ENCODE data around the gene CLPTM1L. TPM values are rescaled to one million over a fixed set of nuclear protein-coding genes. Genes with fewer than 3 reads are reported as not detected.

The CLPTM1L gene
- total RNA-seq, 2 donors from 2014 or later: 117 to 155 TPM

GRCh38 chr5:1315709-1316587, 29.0 kb downstream of the CLPTM1L start:
- TF ChIP-seq CTCF (IDR thresholded peaks at IDR 0.05): no peak
- no peak overlapping the region for H3K27ac ChIP-seq
- H3K4me3 ChIP-seq: no peak overlapping the region
- DNase-seq (ENCODE audit: low spot score) (no peak), ATAC-seq (ENCODE audit: insufficient number of reproducible peaks, low FRiP score, low read depth) (no peak)
- peaks cover 29% of the 10 kb centered on the region for H3K36me3 ChIP-seq
- H3K9me3 ChIP-seq: no peaks in the 10 kb centered on the region
- H3K4me1 ChIP-seq (ENCODE audit: control insufficient read depth in 1 of 2, low read depth in 2 of 2): peaks cover 0 to 8% of the 10 kb centered on the region in 2 donors
- no peaks in the 10 kb centered on the region for H3K27me3 ChIP-seq (replicated peaks; ENCODE audit: insufficient read depth)

GRCh38 chr5:1315018-1315708, 29.7 kb downstream of the CLPTM1L start:
- DNase-seq (ENCODE audit: low spot score): no peak
- no peak for TF ChIP-seq CTCF (IDR thresholded peaks at IDR 0.05)
- Histone ChIP-seq H3K27me3 (replicated peaks; ENCODE audit: insufficient read depth) (no peaks in the 10 kb centered on the region), H3K27ac (no peak overlapping the region), H3K36me3 (peaks cover 21% of the 10 kb centered on the region), H3K4me3 (no peak overlapping the region), H3K9me3 (no peaks in the 10 kb centered on the region), H3K4me1 (ENCODE audit: control insufficient read depth in 1 of 2, low read depth in 2 of 2) (peaks cover 0 to 8% of the 10 kb centered on the region in 2 donors)
- ATAC-seq (ENCODE audit: insufficient number of reproducible peaks, low FRiP score, low read depth): no peak

- H3K4me3 ChIP-seq: no peak overlapping the region
- no peak for DNase-seq (ENCODE audit: low spot score)
- H3K27ac ChIP-seq: no peak overlapping the region
- no peak for TF ChIP-seq CTCF (IDR thresholded peaks at IDR 0.05)
- no peaks in the 10 kb centered on the region for H3K27me3 ChIP-seq (replicated peaks; ENCODE audit: insufficient read depth)
- ATAC-seq (ENCODE audit: insufficient number of reproducible peaks, low FRiP score, low read depth): no peak
- H3K36me3 ChIP-seq: peaks cover 15% of the 10 kb centered on the region
- peaks cover 0 to 8% of the 10 kb centered on the region in 2 donors for H3K4me1 ChIP-seq (ENCODE audit: control insufficient read depth in 1 of 2, low read depth in 2 of 2)
- H3K9me3 ChIP-seq: no peaks in the 10 kb centered on the region
These were observed 30.3 kb downstream of the CLPTM1L start for GRCh38 chr5:1314564-1314982.

- Histone ChIP-seq H3K4me3 (no peak overlapping the region), H3K36me3 (peaks cover 4% of the 10 kb centered on the region), H3K27ac (no peak overlapping the region), H3K4me1 (ENCODE audit: control insufficient read depth in 1 of 2, low read depth in 2 of 2) (peaks cover 0 to 8% of the 10 kb centered on the region in 2 donors), H3K9me3 (no peaks in the 10 kb centered on the region), H3K27me3 (replicated peaks; ENCODE audit: insufficient read depth) (no peaks in the 10 kb centered on the region)
- DNase-seq (ENCODE audit: low spot score) (no peak), ATAC-seq (ENCODE audit: insufficient number of reproducible peaks, low FRiP score, low read depth) (no peak)
- TF ChIP-seq CTCF (IDR thresholded peaks at IDR 0.05): no peak
These were observed 31.7 kb downstream of the CLPTM1L start for GRCh38 chr5:1312993-1313833.
